ENCODE measurements around the gene SLC10A3.

DNA sequence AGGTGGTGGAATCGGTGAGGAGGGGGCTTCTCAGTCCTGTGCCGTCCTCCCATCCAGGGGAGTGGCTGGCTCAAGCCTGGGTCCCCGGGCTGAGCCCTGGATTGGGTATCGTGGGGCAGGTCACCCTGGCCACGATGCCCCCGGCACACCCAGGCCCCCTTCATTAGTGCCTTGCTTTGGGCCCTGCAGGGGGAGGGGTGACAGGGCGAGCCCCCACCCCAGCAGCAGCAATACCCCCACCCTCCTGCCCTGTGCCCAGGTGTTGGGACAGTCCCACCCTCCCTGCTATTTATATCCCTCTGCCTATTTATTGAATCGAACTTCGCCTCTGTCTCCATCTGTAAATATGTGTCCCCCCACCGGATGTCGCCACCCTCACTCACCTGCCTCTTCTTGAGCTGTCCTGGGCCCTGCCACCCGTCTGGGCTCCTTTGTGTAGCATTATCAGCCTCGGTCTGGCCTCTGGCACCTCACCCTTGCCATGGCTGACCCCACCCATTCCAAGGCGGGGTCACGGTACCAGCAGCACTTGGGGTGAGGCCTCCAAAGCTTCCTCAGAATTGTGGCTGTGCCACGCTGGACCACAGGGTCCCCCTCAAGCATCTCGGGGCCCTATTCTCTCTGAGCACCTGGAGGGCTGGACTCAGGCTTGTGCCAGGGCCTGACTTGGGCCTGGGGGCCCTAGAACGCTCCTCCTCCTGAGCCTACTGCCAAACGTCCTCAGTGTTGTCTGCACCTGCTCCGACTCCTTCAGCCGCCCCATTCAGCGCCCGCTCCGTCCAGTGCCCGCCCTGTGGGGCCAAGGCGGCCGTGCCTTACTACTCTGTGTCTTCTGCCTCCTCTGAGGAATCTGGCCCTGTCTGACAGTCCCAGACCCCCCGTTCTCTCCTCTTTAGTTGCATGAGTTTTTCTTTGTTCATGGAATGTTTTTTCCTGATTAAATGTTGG lies 17.5 kb downstream of the SLC10A3 start:
- TF ChIP-seq, protein P1, sequence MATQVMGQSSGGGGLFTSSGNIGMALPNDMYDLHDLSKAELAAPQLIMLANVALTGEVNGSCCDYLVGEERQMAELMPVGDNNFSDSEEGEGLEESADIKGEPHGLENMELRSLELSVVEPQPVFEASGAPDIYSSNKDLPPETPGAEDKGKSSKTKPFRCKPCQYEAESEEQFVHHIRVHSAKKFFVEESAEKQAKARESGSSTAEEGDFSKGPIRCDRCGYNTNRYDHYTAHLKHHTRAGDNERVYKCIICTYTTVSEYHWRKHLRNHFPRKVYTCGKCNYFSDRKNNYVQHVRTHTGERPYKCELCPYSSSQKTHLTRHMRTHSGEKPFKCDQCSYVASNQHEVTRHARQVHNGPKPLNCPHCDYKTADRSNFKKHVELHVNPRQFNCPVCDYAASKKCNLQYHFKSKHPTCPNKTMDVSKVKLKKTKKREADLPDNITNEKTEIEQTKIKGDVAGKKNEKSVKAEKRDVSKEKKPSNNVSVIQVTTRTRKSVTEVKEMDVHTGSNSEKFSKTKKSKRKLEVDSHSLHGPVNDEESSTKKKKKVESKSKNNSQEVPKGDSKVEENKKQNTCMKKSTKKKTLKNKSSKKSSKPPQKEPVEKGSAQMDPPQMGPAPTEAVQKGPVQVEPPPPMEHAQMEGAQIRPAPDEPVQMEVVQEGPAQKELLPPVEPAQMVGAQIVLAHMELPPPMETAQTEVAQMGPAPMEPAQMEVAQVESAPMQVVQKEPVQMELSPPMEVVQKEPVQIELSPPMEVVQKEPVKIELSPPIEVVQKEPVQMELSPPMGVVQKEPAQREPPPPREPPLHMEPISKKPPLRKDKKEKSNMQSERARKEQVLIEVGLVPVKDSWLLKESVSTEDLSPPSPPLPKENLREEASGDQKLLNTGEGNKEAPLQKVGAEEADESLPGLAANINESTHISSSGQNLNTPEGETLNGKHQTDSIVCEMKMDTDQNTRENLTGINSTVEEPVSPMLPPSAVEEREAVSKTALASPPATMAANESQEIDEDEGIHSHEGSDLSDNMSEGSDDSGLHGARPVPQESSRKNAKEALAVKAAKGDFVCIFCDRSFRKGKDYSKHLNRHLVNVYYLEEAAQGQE (IDR thresholded peaks at IDR 0.05; ENCODE audit: insufficient read depth in 1 of 2, low read depth in 2 of 2, low read length in 2 of 2) = no peak
- TF ChIP-seq TAF1 (IDR thresholded peaks at IDR 0.05; ENCODE audit: borderline replicate concordance, insufficient read depth, low read length) = no peak
- no peak for TF ChIP-seq POLR2AphosphoS5 (IDR thresholded peaks at IDR 0.05; ENCODE audit: low read depth, low read length)
- no peak for TF ChIP-seq SIN3A (IDR thresholded peaks at IDR 0.05; ENCODE audit: borderline replicate concordance, insufficient read depth, low read length)

Data from PFSK-1 (cell line).